Measurements from ENCODE around the gene GFPT2. TPM values are rescaled to one million over a fixed set of nuclear protein-coding genes. Genes with fewer than 3 reads are reported as not detected.

The GFPT2 gene
- total RNA-seq, 1 experiment from 2014 or later = 138 TPM

- H3K27ac ChIP-seq = peak overlapping the region; percentile 88
- H3K4me1 ChIP-seq (replicated peaks) = peaks cover 62% of the 10 kb centered on the region
- DNase-seq (ENCODE audit: low read depth in 1 of 2, low spot score in 2 of 2) = no peak
- H3K36me3 ChIP-seq = peaks cover 72% of the 10 kb centered on the region
- H3K9me3 ChIP-seq (replicated peaks) = no peaks in the 10 kb centered on the region
- H3K4me3 ChIP-seq = no peak overlapping the region
- no peaks in the 10 kb centered on the region for H3K27me3 ChIP-seq (replicated peaks)
Measured at GRCh38 chr5:180330270-180330648, 22.9 kb downstream of the GFPT2 start.

- Histone ChIP-seq H3K27ac (peak overlapping the region; percentile 88; the same call in 1 of the 2 replicates), H3K36me3 (peaks cover 69% of the 10 kb centered on the region), H3K4me1 (replicated peaks) (peaks cover 61% of the 10 kb centered on the region), H3K9me3 (replicated peaks) (no peaks in the 10 kb centered on the region), H3K27me3 (replicated peaks) (no peaks in the 10 kb centered on the region), H3K4me3 (no peak overlapping the region)
- DNase-seq (ENCODE audit: low read depth in 1 of 2, low spot score in 2 of 2) = no peak
Measured at GRCh38 chr5:180329606-180330269, 23.4 kb downstream of the GFPT2 start.

GRCh38 chr5:180329138-180329435 is 24.0 kb downstream of the GFPT2 start:
- no peaks in the 10 kb centered on the region for H3K27me3 ChIP-seq (replicated peaks)
- no peaks in the 10 kb centered on the region for H3K9me3 ChIP-seq (replicated peaks)
- H3K4me3 ChIP-seq = no peak overlapping the region
- no peak overlapping the region for H3K27ac ChIP-seq
- H3K36me3 ChIP-seq = peaks cover 69% of the 10 kb centered on the region
- DNase-seq (ENCODE audit: low read depth in 1 of 2, low spot score in 2 of 2) = no peak
- H3K4me1 ChIP-seq (replicated peaks) = peaks cover 61% of the 10 kb centered on the region

GRCh38 chr5:180328296-180329137 is 24.6 kb downstream of the GFPT2 start:
- no peak overlapping the region for H3K27ac ChIP-seq
- H3K9me3 ChIP-seq (replicated peaks) = no peaks in the 10 kb centered on the region
- peak; percentile 64 to 89 for DNase-seq (ENCODE audit: low read depth in 1 of 2, low spot score in 2 of 2)
- H3K4me3 ChIP-seq = no peak overlapping the region
- H3K36me3 ChIP-seq = peaks cover 72% of the 10 kb centered on the region
- H3K27me3 ChIP-seq (replicated peaks) = no peaks in the 10 kb centered on the region
- peaks cover 62% of the 10 kb centered on the region for H3K4me1 ChIP-seq (replicated peaks)

GRCh38 chr5:180326989-180327565 is 26.1 kb downstream of the GFPT2 start:
- H3K4me1 ChIP-seq (replicated peaks) = peaks cover 49% of the 10 kb centered on the region

GRCh38 chr5:180324601-180324950 is 28.6 kb downstream of the GFPT2 start:
- no peak for DNase-seq (ENCODE audit: low read depth in 1 of 2, low spot score in 2 of 2)
- peaks cover 90% of the 10 kb centered on the region for H3K36me3 ChIP-seq
- peaks cover 25% of the 10 kb centered on the region for H3K4me1 ChIP-seq (replicated peaks)

More at GRCh38 chr5:180326989-180327565, 26.1 kb downstream of the GFPT2 start:
- no peak for DNase-seq (ENCODE audit: low read depth in 1 of 2, low spot score in 2 of 2)
- H3K4me3 ChIP-seq = no peak overlapping the region
- H3K9me3 ChIP-seq (replicated peaks) = no peaks in the 10 kb centered on the region
- peaks cover 77% of the 10 kb centered on the region for H3K36me3 ChIP-seq
- H3K27ac ChIP-seq = no peak overlapping the region
- no peaks in the 10 kb centered on the region for H3K27me3 ChIP-seq (replicated peaks)

GRCh38 chr5:180323941-180324600 is 29.1 kb downstream of the GFPT2 start:
- Histone ChIP-seq H3K36me3 (peaks cover 90% of the 10 kb centered on the region), H3K27me3 (replicated peaks) (no peaks in the 10 kb centered on the region), H3K4me1 (replicated peaks) (peaks cover 24% of the 10 kb centered on the region), H3K9me3 (replicated peaks) (no peaks in the 10 kb centered on the region), H3K4me3 (no peak overlapping the region), H3K27ac (no peak overlapping the region)
- DNase-seq (ENCODE audit: low read depth in 1 of 2, low spot score in 2 of 2) = peak in 1 of 2 experiments; percentile 64

More at GRCh38 chr5:180324601-180324950, 28.6 kb downstream of the GFPT2 start:
- Histone ChIP-seq H3K4me3 (no peak overlapping the region), H3K27me3 (replicated peaks) (no peaks in the 10 kb centered on the region), H3K27ac (no peak overlapping the region; the same call in 1 of the 2 replicates), H3K9me3 (replicated peaks) (no peaks in the 10 kb centered on the region)

- DNase-seq (ENCODE audit: low read depth in 1 of 2, low spot score in 2 of 2) = no peak
- H3K36me3 ChIP-seq = peaks cover 90% of the 10 kb centered on the region
- H3K4me1 ChIP-seq (replicated peaks) = peaks cover 16% of the 10 kb centered on the region
- H3K27me3 ChIP-seq (replicated peaks) = no peaks in the 10 kb centered on the region
- no peaks in the 10 kb centered on the region for H3K9me3 ChIP-seq (replicated peaks)
- no peak overlapping the region for H3K27ac ChIP-seq
- no peak overlapping the region for H3K4me3 ChIP-seq
Measured at GRCh38 chr5:180323160-180323559, 30.0 kb downstream of the GFPT2 start.

GRCh38 chr5:180318456-180319089 is 34.6 kb downstream of the GFPT2 start:
- no peak overlapping the region for H3K4me3 ChIP-seq

GRCh38 chr5:180316586-180316985 is 36.5 kb downstream of the GFPT2 start:
- no peak overlapping the region for H3K27ac ChIP-seq
- no peaks in the 10 kb centered on the region for H3K4me1 ChIP-seq (replicated peaks)
- no peaks in the 10 kb centered on the region for H3K9me3 ChIP-seq (replicated peaks)
- H3K27me3 ChIP-seq (replicated peaks) = no peaks in the 10 kb centered on the region
- H3K36me3 ChIP-seq = peaks cover 91% of the 10 kb centered on the region
- no peak overlapping the region for H3K4me3 ChIP-seq
- no peak for DNase-seq (ENCODE audit: low read depth in 1 of 2, low spot score in 2 of 2)

More at GRCh38 chr5:180318456-180319089, 34.6 kb downstream of the GFPT2 start:
- Histone ChIP-seq H3K27me3 (replicated peaks) (no peaks in the 10 kb centered on the region), H3K9me3 (replicated peaks) (no peaks in the 10 kb centered on the region), H3K27ac (no peak overlapping the region), H3K36me3 (peaks cover 95% of the 10 kb centered on the region), H3K4me1 (replicated peaks) (no peaks in the 10 kb centered on the region; the same call in 1 of the 2 replicates)
- DNase-seq (ENCODE audit: low read depth in 1 of 2, low spot score in 2 of 2) = no peak

GRCh38 chr5:180315762-180316212 is 37.3 kb downstream of the GFPT2 start:
- Histone ChIP-seq H3K27me3 (replicated peaks) (no peaks in the 10 kb centered on the region), H3K27ac (no peak overlapping the region), H3K9me3 (replicated peaks) (no peaks in the 10 kb centered on the region), H3K4me1 (replicated peaks) (no peaks in the 10 kb centered on the region), H3K36me3 (peaks cover 93% of the 10 kb centered on the region), H3K4me3 (no peak overlapping the region)
- DNase-seq (ENCODE audit: low read depth in 1 of 2, low spot score in 2 of 2) = peak; percentile 42 to 79

- H3K27me3 ChIP-seq (replicated peaks) = no peaks in the 10 kb centered on the region
- peaks cover 90% of the 10 kb centered on the region for H3K36me3 ChIP-seq
- H3K9me3 ChIP-seq (replicated peaks) = no peaks in the 10 kb centered on the region
- no peak overlapping the region for H3K27ac ChIP-seq
- no peak for DNase-seq (ENCODE audit: low read depth in 1 of 2, low spot score in 2 of 2)
- no peaks in the 10 kb centered on the region for H3K4me1 ChIP-seq (replicated peaks)
- no peak overlapping the region for H3K4me3 ChIP-seq
Measured at GRCh38 chr5:180313677-180314505, 39.2 kb downstream of the GFPT2 start.

All from SJSA1 (cell line).